ENCODE results near the gene CCDC192.
"Not testable (repeated sequence)": the region's sequence is repeated elsewhere in the genome, so short reads cannot be mapped to it uniquely, and the experiment has no call there.

The CCDC192 gene

DNA sequence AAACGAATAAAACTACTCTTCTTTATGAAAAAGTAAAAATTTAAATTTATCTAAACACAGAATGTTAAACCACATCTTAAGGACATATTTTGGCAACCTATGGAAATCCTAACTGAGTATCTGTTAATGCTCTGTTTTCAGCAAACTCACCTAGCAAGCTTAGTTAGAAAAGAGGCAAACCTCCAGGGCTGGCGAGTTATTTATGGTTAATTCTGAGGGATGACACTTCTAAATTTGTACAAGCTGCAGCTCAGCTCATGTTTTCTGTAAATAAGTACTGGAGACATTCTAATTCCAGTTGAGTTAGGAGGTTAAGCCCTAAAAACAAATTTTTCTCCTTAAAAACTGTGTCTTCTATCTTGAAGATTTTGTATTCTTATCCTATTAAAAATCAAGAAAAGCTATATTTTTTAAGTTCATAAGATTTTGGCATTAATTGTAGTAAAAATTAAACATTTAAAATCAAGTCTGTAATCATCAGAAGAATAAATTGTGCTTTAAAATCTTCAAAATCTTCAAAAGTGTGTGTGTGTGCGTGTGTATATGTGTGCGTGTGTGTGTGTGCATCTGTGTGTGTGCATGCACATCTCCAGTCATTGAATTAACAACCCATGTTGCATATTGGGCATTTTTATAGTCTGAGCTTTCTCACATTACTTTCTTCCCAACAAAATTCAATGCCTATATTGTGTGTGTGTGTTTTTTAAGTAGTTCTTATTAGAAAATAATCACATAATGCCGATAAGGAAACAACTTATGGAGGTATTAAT lies 127.8 kb downstream of the CCDC192 start:
- H3K9me3 Mint-ChIP-seq = no peaks in the 10 kb centered on the region
- no peak for ATAC-seq
- H3K27me3 Mint-ChIP-seq = peaks cover 20% of the 10 kb centered on the region
- no peak overlapping the region for H3K27ac Mint-ChIP-seq
- H3K36me3 Mint-ChIP-seq = no peaks in the 10 kb centered on the region
- H3K4me3 Mint-ChIP-seq = no peak overlapping the region
- no peaks in the 10 kb centered on the region for H3K4me1 Mint-ChIP-seq

DNA sequence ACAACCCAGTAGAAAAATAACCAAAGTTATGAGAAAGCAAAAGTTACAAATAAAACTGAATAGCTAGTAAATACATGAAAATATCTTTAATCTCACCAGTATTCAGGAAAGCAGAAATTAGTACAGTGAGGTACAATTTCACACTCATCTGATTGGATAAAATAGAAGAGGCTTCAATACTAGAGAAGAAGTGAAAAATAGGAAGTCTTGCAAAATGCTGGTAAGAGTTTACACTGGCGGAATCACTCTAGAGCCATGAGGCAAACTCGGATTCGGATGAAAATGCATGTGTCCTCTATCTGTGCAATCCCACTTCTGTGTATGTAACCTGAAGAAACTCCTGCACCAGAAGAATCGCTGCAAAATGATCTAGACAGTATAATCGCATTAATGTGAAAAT lies 128.9 kb downstream of the CCDC192 start:
- no peak for ATAC-seq
- Mint-ChIP-seq H3K4me3 (no peak overlapping the region), H3K4me1 (no peaks in the 10 kb centered on the region), H3K36me3 (no peaks in the 10 kb centered on the region), H3K27me3 (peaks cover 20% of the 10 kb centered on the region), H3K27ac (no peak overlapping the region), H3K9me3 (no peaks in the 10 kb centered on the region)

DNA sequence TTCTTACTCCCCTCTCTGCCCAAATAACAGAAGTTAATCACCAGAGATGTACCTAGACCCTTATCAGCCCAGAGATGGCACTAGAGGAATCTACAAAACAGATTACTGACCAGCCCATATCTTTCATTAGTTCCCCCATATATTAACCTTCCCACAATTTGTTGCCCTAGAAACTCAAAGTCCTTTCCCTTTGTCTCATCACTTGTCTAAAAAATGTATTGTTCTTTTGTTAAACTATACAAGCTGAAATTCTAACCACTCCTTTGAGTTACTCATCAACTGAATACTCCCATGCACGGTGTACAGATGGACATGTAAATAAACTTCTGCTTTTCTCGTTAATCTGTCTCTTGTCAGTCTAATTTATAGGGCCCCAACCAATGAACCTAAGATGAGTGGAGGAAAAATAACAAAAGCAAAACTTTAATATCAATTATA lies 130.9 kb downstream of the CCDC192 start:
- no peak overlapping the region for H3K27ac Mint-ChIP-seq
- ATAC-seq = no peak

DNA sequence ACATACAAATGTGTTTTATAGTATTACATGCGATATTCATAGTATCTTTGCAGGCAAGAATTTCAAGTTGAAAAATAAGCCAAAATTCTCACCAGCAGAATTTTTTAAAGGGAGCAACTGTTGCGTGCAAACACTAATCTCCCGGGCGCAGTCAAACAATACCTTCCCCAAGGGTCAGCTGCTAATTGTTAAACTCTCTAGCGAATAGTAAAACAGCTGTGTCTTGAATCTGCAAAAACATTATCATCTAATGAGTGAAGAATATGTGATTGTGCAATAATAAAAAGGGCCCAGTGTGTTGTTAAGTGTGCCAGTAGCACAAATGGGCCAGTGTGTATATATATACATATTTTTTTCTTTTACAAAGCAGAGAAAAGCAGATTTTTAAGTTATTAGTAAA lies 131.4 kb downstream of the CCDC192 start:
- Mint-ChIP-seq H3K27ac (no peak overlapping the region), H3K36me3 (no peaks in the 10 kb centered on the region), H3K27me3 (no peaks in the 10 kb centered on the region), H3K4me1 (no peaks in the 10 kb centered on the region), H3K4me3 (no peak overlapping the region), H3K9me3 (no peaks in the 10 kb centered on the region)
- no peak for ATAC-seq

More for the DNA sequence above, 130.9 kb downstream of the CCDC192 start:
- Mint-ChIP-seq H3K27me3 (peaks cover 1% of the 10 kb centered on the region), H3K4me1 (no peaks in the 10 kb centered on the region), H3K36me3 (no peaks in the 10 kb centered on the region), H3K9me3 (no peaks in the 10 kb centered on the region), H3K4me3 (no peak overlapping the region)

DNA sequence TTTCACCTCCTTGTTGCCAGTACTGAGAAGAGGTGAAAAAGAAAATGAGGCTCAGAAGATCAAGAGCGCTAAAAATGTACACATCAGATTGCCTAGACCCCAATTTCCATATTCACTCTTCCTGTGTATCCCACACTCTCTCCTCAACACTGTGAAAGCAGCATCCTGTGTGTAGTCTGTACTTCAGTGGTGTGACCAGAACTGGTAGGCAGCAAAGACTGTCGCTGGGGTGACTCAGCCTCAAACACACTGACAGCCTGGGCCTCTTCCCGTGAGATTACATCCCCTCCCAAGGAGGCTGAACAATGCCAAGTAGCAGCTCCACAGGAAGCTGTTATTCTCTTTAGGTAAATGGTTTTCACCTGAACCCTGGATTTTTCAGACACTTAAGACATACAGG lies 135.5 kb downstream of the CCDC192 start:
- Mint-ChIP-seq H3K4me3 (no peak overlapping the region), H3K27me3 (no peaks in the 10 kb centered on the region), H3K27ac (no peak overlapping the region), H3K36me3 (no peaks in the 10 kb centered on the region), H3K4me1 (peaks cover 7% of the 10 kb centered on the region), H3K9me3 (no peaks in the 10 kb centered on the region)
- no peak for ATAC-seq

DNA sequence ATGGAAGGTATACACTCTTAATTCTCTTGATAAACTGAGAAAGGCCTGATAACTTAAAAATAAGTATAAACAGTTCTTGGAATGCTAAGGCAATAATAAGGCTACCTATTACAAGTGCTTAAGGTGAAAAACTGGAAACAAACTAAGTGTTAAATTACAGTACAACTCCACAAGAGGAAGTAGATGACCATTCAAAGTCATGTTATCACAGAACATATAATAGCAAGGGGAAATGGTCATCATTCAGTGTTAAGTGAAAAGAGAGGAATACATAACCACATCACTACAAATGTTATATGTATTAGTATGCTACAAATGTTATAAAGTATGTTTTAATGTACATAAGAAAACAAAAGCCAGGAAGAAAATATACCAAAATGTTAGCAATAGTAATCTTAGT lies 135.9 kb downstream of the CCDC192 start:
- Mint-ChIP-seq H3K4me1 (peaks cover 7% of the 10 kb centered on the region), H3K4me3 (no peak overlapping the region), H3K27me3 (peaks cover 1% of the 10 kb centered on the region), H3K9me3 (no peaks in the 10 kb centered on the region), H3K27ac (no peak overlapping the region), H3K36me3 (no peaks in the 10 kb centered on the region)
- ATAC-seq = no peak

DNA sequence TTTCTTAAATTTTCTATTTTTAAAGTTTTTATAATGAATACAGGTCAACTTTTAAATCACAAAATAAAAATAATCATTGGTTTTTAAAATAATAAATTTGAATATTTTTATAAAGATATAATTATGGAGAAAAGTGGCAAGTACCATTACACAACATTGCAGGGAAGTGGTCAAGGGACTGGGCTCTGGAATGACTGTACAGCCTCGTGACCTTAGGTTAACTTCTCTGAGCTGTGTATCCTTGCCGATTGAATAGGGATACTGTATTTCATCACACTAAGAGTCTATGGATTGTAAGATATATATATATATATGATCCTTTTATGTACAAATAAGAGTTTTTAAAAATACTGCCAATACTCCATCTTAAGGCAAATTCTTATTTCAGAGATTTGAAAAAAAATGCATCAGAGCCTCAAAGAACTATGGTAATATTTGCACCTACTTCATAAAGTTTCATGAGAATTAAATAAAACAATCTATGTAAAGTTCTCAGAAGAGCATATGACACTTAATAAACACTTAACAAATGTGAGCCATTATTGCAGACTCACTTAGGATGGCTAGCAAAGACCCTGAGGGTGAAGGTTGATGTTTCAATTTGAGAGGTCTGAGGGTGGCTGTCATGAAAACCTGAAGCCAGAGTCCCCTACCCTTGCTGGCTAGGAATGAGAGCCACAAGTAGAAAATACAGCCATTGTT lies 136.5 kb downstream of the CCDC192 start:
- Mint-ChIP-seq H3K4me1 (peaks cover 7% of the 10 kb centered on the region), H3K27ac (no peak overlapping the region), H3K36me3 (no peaks in the 10 kb centered on the region), H3K4me3 (no peak overlapping the region), H3K9me3 (no peaks in the 10 kb centered on the region), H3K27me3 (peaks cover 7% of the 10 kb centered on the region)
- peak; percentile 8 for ATAC-seq

DNA sequence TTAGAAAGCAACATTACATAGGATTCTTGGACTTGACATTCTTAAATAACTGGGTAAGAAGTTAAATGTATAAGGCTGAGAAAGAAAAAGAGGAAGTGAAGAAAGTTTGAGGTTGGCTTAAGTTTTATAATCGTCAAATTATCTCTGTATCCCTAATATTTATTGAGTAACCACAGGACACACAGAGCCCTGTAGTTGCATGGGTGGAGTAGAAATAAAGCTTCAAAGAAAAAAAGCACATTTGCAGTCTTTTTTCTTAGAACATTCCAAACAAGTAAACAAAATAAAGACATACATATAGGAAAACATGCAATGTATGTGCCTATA lies 137.0 kb downstream of the CCDC192 start:
- peaks cover 10% of the 10 kb centered on the region for H3K27me3 Mint-ChIP-seq
- H3K4me1 Mint-ChIP-seq = peaks cover 7% of the 10 kb centered on the region
- H3K27ac Mint-ChIP-seq = no peak overlapping the region
- ATAC-seq = peak; percentile 38
- H3K4me3 Mint-ChIP-seq = no peak overlapping the region
- no peaks in the 10 kb centered on the region for H3K36me3 Mint-ChIP-seq
- H3K9me3 Mint-ChIP-seq = no peaks in the 10 kb centered on the region

DNA sequence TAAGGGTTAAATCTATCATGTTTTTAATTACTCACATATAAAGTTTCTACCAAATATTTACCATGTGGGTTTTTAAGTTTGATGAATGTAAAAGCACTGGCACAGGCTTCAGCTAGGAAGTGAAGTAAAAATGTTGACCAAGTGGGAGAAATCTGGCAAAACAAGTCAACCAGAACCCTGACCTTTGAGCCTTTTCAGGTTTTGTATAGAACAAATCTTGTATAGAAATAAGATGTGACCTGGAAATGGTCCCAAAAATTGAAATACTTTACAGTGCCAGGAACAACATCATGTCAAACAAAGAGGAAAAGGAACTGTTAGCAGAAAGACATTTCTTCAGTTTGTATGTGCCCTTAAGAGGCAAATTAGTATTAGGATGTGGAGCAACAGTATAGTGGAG lies 137.6 kb downstream of the CCDC192 start:
- Mint-ChIP-seq H3K4me1 (peaks cover 7% of the 10 kb centered on the region), H3K27ac (no peak overlapping the region), H3K27me3 (peaks cover 10% of the 10 kb centered on the region), H3K9me3 (no peaks in the 10 kb centered on the region), H3K4me3 (no peak overlapping the region), H3K36me3 (no peaks in the 10 kb centered on the region)
- ATAC-seq = no peak

DNA sequence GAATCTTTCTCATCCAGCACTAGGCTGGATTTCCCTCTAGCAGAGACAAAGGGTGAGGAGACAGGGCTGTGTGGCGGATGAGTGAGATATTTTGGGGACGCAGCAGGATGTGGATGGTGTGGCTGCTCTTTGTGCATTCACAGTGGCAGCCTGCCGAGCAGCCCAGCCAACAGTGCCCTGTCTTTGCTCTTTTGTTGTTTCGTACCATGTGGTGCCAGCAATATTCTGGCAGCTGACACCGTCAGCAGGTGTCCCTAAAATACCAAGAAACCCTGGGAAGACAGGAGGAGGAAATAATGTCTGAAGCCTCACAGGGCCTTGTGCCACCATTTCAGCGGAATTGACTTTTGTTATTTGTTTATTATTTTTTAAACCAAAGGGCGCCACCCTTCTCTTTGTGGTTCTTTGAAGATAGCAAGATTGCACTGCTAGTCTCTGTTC lies 141.4 kb downstream of the CCDC192 start:
- Mint-ChIP-seq H3K4me3 (no peak overlapping the region), H3K27me3 (peaks cover 10% of the 10 kb centered on the region), H3K27ac (no peak overlapping the region), H3K4me1 (peaks cover 7% of the 10 kb centered on the region), H3K9me3 (no peaks in the 10 kb centered on the region), H3K36me3 (no peaks in the 10 kb centered on the region)
- no peak for ATAC-seq

DNA sequence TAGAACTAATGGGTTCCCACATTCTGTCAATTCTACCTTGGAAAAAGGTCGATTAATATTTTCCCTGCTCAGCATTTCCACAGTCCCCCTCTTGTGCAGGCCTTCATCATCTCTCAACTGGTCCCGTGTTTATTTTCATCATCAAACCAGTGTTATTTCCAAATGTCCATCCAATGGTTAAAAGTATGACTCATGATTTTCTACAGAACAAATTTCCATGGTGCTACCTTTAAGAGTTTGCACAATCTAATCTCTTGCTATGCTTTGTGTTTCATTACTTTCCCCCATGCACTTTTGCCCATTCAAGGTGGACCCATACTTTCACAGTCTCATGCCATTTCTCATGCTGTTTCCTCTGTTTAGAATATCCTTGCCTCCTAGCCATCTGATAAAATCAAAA lies 143.7 kb downstream of the CCDC192 start:
- ATAC-seq = no peak
- Mint-ChIP-seq H3K27ac (no peak overlapping the region), H3K36me3 (no peaks in the 10 kb centered on the region), H3K9me3 (no peaks in the 10 kb centered on the region), H3K4me3 (no peak overlapping the region), H3K4me1 (no peaks in the 10 kb centered on the region), H3K27me3 (peaks cover 10% of the 10 kb centered on the region)

DNA sequence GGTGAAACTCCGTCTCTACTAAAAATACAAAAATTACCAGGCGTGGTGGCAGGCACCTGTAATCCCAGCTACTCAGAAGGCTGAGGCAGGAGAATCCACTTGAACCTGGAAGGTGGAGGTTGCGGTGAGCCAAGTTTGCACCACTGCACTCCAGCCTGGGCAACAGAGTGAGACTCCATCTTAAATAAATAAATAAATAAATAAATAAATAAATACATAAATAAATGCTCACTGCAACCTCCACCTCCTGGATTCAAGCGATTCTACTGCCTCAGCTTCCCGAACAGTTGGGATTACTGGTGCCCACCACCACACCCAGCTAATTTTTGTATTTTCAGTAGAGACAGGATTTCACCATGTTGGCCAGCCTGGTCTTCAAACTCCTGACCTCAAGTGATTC lies 144.4 kb downstream of the CCDC192 start:
- not testable (repeated sequence) for H3K4me3 Mint-ChIP-seq, H3K27ac Mint-ChIP-seq, ATAC-seq, H3K4me1 Mint-ChIP-seq, H3K36me3 Mint-ChIP-seq, H3K9me3 Mint-ChIP-seq
- peaks cover 10% of the 10 kb centered on the region for H3K27me3 Mint-ChIP-seq

DNA sequence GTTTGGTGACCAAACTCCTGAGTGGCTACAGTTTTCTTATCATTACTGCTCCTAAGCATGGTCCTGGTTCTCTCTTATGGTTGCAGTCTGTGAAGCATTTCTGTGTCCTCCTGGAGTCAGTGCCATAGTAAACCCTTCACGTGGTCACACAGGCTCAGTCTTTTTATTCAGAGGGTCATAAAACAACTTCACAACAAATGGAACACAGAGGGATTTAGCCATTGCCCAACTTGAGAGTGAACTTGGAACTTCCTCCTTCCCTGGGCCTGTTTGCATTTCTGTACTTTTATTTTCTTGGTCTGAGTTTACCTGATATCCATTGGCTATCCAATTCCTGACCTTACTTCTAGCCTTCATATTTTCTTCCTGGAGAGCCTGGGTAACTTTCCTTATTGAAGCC lies 144.9 kb downstream of the CCDC192 start:
- no peak for ATAC-seq
- Mint-ChIP-seq H3K27ac (no peak overlapping the region), H3K4me1 (no peaks in the 10 kb centered on the region), H3K4me3 (no peak overlapping the region), H3K36me3 (no peaks in the 10 kb centered on the region), H3K9me3 (no peaks in the 10 kb centered on the region), H3K27me3 (peaks cover 10% of the 10 kb centered on the region)

DNA sequence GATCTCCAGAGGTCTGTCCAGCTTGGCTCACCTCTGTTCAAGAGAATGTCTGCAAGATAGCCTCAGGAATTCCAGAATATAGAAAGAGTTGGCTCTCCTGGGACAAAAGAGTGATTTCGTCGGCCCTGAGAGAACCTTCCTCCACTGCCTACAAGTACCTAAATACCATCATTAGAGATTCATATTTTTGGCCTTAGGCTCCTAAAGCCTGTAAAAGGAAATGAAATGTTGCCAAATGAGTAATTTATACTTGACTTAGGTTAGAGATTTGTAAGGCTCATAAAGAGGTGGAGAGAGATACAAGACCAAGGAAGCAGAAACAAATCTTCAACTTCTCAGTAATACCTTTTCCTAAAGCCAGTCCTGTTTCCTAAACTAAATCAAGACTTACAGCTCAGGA lies 146.2 kb downstream of the CCDC192 start:
- ATAC-seq = no peak
- Mint-ChIP-seq H3K27ac (no peak overlapping the region), H3K36me3 (no peaks in the 10 kb centered on the region)

DNA sequence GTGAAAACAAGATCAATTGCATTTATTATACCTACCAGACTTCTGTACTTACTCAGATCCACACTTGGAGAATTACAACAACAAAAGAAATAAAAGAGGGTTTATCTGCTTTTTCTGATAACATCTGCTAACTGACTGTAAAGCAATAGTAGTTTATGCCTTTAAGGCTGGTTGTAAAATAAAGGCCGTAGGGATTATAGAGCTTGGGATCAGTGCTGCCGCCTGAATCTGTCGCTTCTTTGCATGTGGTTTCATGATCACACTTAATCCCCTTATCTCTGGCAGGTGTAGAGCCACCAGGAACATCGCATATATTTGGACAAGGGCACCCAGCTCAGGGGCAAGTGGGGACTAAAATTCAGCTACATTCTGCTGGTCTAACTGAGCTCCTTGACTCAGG lies 146.7 kb downstream of the CCDC192 start:
- ATAC-seq = no peak
- H3K27me3 Mint-ChIP-seq = peaks cover under 1% of the 10 kb centered on the region
- H3K27ac Mint-ChIP-seq = no peak overlapping the region
- no peaks in the 10 kb centered on the region for H3K4me1 Mint-ChIP-seq
- no peak overlapping the region for H3K4me3 Mint-ChIP-seq
- H3K36me3 Mint-ChIP-seq = no peaks in the 10 kb centered on the region
- H3K9me3 Mint-ChIP-seq = no peaks in the 10 kb centered on the region

More for the DNA sequence above, 146.2 kb downstream of the CCDC192 start:
- no peak overlapping the region for H3K4me3 Mint-ChIP-seq
- H3K4me1 Mint-ChIP-seq = no peaks in the 10 kb centered on the region
- peaks cover 6% of the 10 kb centered on the region for H3K27me3 Mint-ChIP-seq
- H3K9me3 Mint-ChIP-seq = no peaks in the 10 kb centered on the region

DNA sequence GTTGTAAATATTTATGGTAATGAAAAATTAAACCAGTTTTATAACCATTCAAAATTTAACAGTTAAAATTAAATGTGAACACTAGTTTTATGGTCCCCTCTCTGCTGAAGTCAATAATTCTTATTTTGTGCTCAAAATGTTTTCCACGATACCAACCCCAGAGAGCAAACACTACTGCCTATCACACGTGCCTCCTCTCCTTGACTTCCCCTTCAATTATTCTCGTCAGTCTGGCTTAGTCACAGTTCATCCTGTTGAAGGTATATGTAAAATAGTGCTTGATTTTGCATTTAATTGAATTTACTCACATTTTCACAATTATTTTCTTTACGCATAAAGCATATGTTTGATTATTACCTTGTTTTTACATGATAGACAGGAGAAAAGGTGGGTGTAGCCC lies 148.8 kb downstream of the CCDC192 start:
- Mint-ChIP-seq H3K36me3 (no peaks in the 10 kb centered on the region), H3K27ac (no peak overlapping the region), H3K4me3 (no peak overlapping the region), H3K27me3 (no peaks in the 10 kb centered on the region), H3K9me3 (no peaks in the 10 kb centered on the region), H3K4me1 (no peaks in the 10 kb centered on the region)
- no peak for ATAC-seq

Measured in stimulated activated memory B cell treated with anti-CD40 and anti-IgM and Interleukin-4, amounts not matched to agents 10 μg/mL and 1 μg/mL and 100 μg/mL, for 72 hours (primary cell).